Liver (tissue), 3 donors: Measurements from ENCODE around the gene CHRNA9.

ENCODE experiments used
- ATF3 ChIP-seq: IDR thresholded peaks from 2 replicates; pipeline ENCODE4 v1.6.1; 2016; ENCODE audit warnings: antibody characterized with exemption
- CTCF ChIP-seq: fragments of 150-350 bp; IDR thresholded peaks from 2 replicates; pipeline ENCODE4 v1.5.1; 2017; ENCODE audit warnings: improper control_type of control experiment, low read depth, low read length; ENCODE audit not compliant: missing input control
- EGR1 ChIP-seq, 2 donors: IDR thresholded peaks; 2 replicates each; pipeline ENCODE4 v1.6.1; 2016 to 2018; ENCODE audit warnings: antibody characterized with exemption in 2 of 2, low read depth in 2 of 2
- JUND ChIP-seq, 2 donors: IDR thresholded peaks; 2 replicates each; pipeline ENCODE4 v1.6.1; 2016; ENCODE audit warnings: antibody characterized with exemption in 2 of 2
- RAD21 ChIP-seq, 2 donors: IDR thresholded peaks; 2 replicates each; pipeline ENCODE4 v1.6.1; 2016; ENCODE audit warnings: antibody characterized with exemption in 2 of 2, mild to moderate bottlenecking in 2 of 2
- YY1 ChIP-seq: IDR thresholded peaks from 2 replicates; pipeline ENCODE4 v1.6.1; 2016; ENCODE audit warnings: antibody characterized with exemption, mild to moderate bottlenecking
- TF ChIP-seq, protein P1 (sequence below): IDR thresholded peaks from 2 replicates; pipeline ENCODE4 v1.6.1; 2016; ENCODE audit warnings: antibody characterized with exemption
- donor health status: healthy.
- donor health status: healthy.

DNA sequence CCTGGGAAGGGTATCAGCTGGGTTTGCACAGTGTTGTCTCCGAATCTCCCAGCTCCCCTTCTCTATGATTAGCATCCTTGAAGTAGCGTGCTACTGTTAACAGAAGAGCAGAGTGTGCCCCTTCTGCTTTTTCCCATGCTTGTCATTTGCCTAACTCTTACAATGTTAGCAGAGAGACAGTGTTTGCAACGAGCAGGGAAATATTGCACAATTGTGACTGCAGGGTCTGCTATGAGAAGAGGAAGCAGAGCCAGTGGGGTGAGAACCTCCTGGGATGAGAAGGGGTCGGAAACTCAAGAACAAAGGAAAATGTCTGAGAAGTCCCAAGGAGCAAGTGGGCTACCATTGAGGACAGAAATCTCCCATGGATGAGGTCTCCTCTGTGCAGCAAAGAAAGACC is 7.8 kb upstream of the CHRNA9 start:
- TF ChIP-seq CTCF (no peak), ATF3 (no peak), RAD21 (IDR thresholded peaks at IDR 0.05) (no peak), EGR1 (IDR thresholded peaks at IDR 0.05; ENCODE audit: low read depth in 2 of 2) (no peak), YY1 (no peak), JUND (IDR thresholded peaks at IDR 0.05) (no peak)
- TF ChIP-seq, protein P1, sequence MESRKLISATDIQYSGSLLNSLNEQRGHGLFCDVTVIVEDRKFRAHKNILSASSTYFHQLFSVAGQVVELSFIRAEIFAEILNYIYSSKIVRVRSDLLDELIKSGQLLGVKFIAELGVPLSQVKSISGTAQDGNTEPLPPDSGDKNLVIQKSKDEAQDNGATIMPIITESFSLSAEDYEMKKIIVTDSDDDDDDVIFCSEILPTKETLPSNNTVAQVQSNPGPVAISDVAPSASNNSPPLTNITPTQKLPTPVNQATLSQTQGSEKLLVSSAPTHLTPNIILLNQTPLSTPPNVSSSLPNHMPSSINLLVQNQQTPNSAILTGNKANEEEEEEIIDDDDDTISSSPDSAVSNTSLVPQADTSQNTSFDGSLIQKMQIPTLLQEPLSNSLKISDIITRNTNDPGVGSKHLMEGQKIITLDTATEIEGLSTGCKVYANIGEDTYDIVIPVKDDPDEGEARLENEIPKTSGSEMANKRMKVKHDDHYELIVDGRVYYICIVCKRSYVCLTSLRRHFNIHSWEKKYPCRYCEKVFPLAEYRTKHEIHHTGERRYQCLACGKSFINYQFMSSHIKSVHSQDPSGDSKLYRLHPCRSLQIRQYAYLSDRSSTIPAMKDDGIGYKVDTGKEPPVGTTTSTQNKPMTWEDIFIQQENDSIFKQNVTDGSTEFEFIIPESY: no peak
